Colonic mucosa (tissue), 4 donors: ENCODE results near the gene SLC36A3. TPM values are rescaled to one million over a fixed set of nuclear protein-coding genes. Genes with fewer than 3 reads are reported as not detected.

Experiments
- DNase-seq: peaks from one replicate; pipeline ENCODE4 v3.0.0-alpha.2; 2020
- H3K27ac ChIP-seq: fragments of 200-600 bp; one replicate; pipeline ENCODE4 v1.8.0; 2021
- H3K27me3 ChIP-seq: fragments of 200-600 bp; one replicate; pipeline ENCODE4 v1.8.0; 2021
- H3K36me3 ChIP-seq: fragments of 200-600 bp; one replicate; pipeline ENCODE4 v1.8.0; 2021
- H3K4me1 ChIP-seq: fragments of 200-600 bp; one replicate; pipeline ENCODE4 v1.8.0; 2021; ENCODE audit warnings: mild to moderate bottlenecking
- H3K4me3 ChIP-seq: fragments of 200-600 bp; one replicate; pipeline ENCODE4 v1.8.0; 2021
- H3K9ac ChIP-seq, 2 donors: one replicate each; pipeline ENCODE4 v1.7.0; 2013; ENCODE audit warnings: control low read depth in 2 of 2, low read depth in 2 of 2, low read length in 2 of 2
- H3K9me3 ChIP-seq: fragments of 200-600 bp; one replicate; pipeline ENCODE4 v1.8.0; 2021
- intact Hi-C: fragments of 100-400 bp; cut with DNase I; formaldehyde crosslinking; loops from one replicate; pipeline ENCODE4 v1.14.1; 2022
- total RNA-seq, 2 donors: library from RNA; stranded (reverse); fragmentation: NEBNext Ultra II Directional in 1 of 2; extraction: Animal tissue kit (Norgen Biotek cat#: 25700) in 1 of 2; gene quantifications; one replicate each; pipeline ENCODE4 v1.2.1, GENCODE V29; 2021
- TF ChIP-seq, protein P1 (sequence below): fragments of 200-600 bp; IDR thresholded peaks from one replicate; pipeline ENCODE4 v1.8.0; 2022; ENCODE audit warnings: antibody characterized with exemption, mild to moderate bottlenecking
- donor health status: healthy.
- donor health status: DM: no; HTN: no; CAD: no.
- donor health status: DM: no; HTN: no; CAD: no.

Gene SLC36A3
- total RNA-seq, 2 donors from 2014 or later = not detected

DNA sequence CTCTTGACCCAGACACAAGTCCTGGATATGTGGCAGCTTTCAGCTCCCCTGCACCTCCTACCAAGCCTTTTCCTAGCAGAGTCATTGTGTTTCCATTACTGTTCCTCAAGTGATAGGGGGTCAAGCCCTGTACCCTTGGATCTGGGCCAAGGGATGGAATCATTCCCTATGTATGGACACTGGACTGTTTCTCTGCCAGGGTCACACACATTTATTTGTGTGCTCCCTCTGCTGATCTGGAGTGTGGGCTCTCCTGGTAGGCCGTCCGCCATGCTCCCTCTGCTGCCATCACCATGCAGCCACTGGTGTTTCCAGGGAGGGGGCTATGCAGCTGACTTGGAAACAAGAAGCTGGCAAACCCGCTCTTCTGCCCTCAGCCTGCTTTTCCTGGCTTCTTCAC is 41.0 kb downstream of the SLC36A3 start:
- no peaks in the 10 kb centered on the region for H3K36me3 ChIP-seq
- peaks cover 6% of the 10 kb centered on the region for H3K4me1 ChIP-seq
- no peak overlapping the region for H3K9ac ChIP-seq
- H3K27ac ChIP-seq = no peak overlapping the region
- TF ChIP-seq, protein P1, sequence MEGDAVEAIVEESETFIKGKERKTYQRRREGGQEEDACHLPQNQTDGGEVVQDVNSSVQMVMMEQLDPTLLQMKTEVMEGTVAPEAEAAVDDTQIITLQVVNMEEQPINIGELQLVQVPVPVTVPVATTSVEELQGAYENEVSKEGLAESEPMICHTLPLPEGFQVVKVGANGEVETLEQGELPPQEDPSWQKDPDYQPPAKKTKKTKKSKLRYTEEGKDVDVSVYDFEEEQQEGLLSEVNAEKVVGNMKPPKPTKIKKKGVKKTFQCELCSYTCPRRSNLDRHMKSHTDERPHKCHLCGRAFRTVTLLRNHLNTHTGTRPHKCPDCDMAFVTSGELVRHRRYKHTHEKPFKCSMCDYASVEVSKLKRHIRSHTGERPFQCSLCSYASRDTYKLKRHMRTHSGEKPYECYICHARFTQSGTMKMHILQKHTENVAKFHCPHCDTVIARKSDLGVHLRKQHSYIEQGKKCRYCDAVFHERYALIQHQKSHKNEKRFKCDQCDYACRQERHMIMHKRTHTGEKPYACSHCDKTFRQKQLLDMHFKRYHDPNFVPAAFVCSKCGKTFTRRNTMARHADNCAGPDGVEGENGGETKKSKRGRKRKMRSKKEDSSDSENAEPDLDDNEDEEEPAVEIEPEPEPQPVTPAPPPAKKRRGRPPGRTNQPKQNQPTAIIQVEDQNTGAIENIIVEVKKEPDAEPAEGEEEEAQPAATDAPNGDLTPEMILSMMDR = no peak
- H3K9me3 ChIP-seq = no peaks in the 10 kb centered on the region
- intact Hi-C loops = no loop called here
- H3K27me3 ChIP-seq = no peaks in the 10 kb centered on the region
- DNase-seq = no peak
- H3K4me3 ChIP-seq = no peak overlapping the region

DNA sequence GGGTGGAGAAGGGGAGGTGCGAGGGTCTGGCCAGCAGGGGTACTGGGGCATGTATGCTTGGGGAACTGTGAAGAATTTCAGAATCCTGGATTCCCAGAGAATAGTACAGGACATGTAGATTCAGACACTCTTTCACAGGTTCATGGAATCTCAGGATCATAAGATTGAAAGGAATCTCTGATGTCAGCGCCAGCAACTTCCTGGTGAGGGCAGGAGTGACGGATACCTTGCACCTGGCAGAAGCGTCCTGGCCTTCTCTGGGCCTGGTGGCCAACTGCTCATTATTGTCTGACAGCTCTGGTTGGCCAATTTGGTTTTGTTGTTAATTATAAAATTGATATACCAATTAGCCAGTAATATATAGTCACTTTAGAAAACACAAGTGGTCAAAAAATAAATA is 43.6 kb downstream of the SLC36A3 start:
- TF ChIP-seq, protein P1 = no peak
- Histone ChIP-seq H3K9ac (no peak overlapping the region), H3K36me3 (no peaks in the 10 kb centered on the region), H3K4me3 (no peak overlapping the region), H3K4me1 (peaks cover 6% of the 10 kb centered on the region), H3K27me3 (no peaks in the 10 kb centered on the region), H3K27ac (no peak overlapping the region), H3K9me3 (no peaks in the 10 kb centered on the region)
- no peak for DNase-seq
- intact Hi-C loops = no loop called here

DNA sequence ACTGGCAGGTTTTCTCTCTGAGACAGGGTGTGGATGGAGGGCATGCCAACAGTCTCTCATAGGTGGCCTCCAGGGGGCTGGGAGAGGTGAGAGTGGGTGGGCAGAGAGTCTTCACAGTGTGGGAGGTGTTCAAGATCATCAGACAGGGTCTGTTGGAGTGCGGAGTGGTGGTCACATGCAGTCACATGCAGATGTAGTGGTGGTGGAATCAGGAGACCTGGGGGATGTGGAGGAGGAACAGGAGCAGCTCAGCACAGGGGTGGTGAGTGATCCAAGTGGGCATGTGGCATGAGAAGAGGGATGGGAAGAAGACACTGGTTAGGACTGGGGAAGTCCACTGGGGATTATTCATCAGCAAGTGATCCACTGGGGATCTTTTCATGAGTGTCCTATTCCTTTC is 44.8 kb downstream of the SLC36A3 start:
- Histone ChIP-seq H3K36me3 (no peaks in the 10 kb centered on the region), H3K27me3 (no peaks in the 10 kb centered on the region), H3K27ac (no peak overlapping the region), H3K4me3 (no peak overlapping the region), H3K4me1 (peaks cover 7% of the 10 kb centered on the region), H3K9ac (no peak overlapping the region), H3K9me3 (no peaks in the 10 kb centered on the region)
- DNase-seq = no peak
- TF ChIP-seq, protein P1 = no peak
- intact Hi-C loops = no loop called here

DNA sequence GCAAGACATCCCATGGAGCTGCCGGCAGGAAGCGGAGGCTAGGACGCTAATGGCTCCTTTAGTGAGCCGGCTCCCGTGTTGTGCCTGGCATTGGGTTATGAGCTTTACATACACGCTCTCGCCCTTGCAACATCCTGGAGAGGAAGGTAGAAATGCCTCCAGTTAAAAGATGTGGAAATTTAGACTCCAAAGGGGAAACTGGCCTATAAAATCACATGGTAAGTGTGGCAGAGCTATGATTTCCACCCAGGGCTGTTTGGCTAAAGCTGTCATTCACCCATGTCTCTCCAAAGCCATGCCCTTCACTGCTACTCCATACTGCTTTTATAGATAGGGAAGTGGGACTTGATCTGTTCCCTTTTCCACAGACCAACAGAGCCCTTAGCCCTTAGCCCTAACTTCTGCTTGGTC is 45.4 kb downstream of the SLC36A3 start:
- H3K36me3 ChIP-seq = no peaks in the 10 kb centered on the region
- no peaks in the 10 kb centered on the region for H3K27me3 ChIP-seq
- H3K27ac ChIP-seq = no peak overlapping the region
- no peak for DNase-seq
- intact Hi-C loops = no loop called here
- H3K4me3 ChIP-seq = no peak overlapping the region
- peaks cover 6% of the 10 kb centered on the region for H3K4me1 ChIP-seq
- H3K9ac ChIP-seq = no peak overlapping the region
- TF ChIP-seq, protein P1 = no peak
- H3K9me3 ChIP-seq = no peaks in the 10 kb centered on the region

DNA sequence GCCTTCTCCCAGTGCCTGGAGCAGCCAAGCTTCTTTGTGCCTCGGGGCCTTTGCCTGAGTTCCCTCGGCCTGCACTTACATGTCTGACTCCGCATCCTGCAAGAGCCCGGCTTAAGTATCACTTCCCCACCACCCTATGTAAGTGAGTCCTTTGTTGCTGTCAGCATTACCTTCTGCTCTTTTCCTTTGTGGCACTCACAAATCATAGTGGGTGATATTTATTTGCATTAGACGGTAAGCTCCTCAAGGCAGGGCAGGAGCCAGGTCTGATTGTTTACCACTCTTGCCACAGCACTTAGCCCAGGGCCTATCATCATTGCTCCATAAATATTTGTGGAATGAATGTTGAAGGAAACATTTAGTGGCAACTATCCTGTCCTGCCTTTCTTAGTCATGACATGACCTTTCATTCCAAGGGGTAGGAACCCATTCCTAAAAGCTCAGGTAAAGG is 45.8 kb downstream of the SLC36A3 start:
- DNase-seq = no peak
- Histone ChIP-seq H3K9ac (no peak overlapping the region), H3K27ac (no peak overlapping the region), H3K4me3 (no peak overlapping the region), H3K9me3 (no peaks in the 10 kb centered on the region), H3K4me1 (peaks cover 6% of the 10 kb centered on the region), H3K36me3 (no peaks in the 10 kb centered on the region), H3K27me3 (no peaks in the 10 kb centered on the region)
- intact Hi-C loops = no loop called here
- TF ChIP-seq, protein P1 = no peak
